NCI-H524 treated with DMSO at 0.1 percent for 48 hours (cell line): ENCODE results near the gene NEURL2.
"Not testable (repeated sequence)": the region's sequence is repeated elsewhere in the genome, so short reads cannot be mapped to it uniquely, and the experiment has no call there.

Experiments
- DNase-seq: peaks from one replicate; lab custom pipeline; 2025; lab: John Stamatoyannopoulos, UW

Gene NEURL2

GRCh38 chr20:45890985-45891983 is at the start of gene NEURL2, which contains the start of gene CTSA:
Gene NEURL2 (minus strand): TSS chr20:45891208. CDS start chr20:45890991, 217 bp downstream.
Gene CTSA (plus strand): TSS chr20:45891335. CDS start chr20:45891569, 234 bp downstream.
- no peak for DNase-seq

GRCh38 chr20:45940469-45940868 is 49.5 kb upstream of the NEURL2 start:
- DNase-seq, result no peak

- no peak for DNase-seq
These were observed 49.0 kb upstream of the NEURL2 start for GRCh38 chr20:45940053-45940452.

- no peak for DNase-seq
These were observed 47.9 kb upstream of the NEURL2 start for GRCh38 chr20:45938727-45939438.

GRCh38 chr20:45937765-45938164 is 46.8 kb upstream of the NEURL2 start:
- no peak for DNase-seq

GRCh38 chr20:45935416-45936046 is 44.5 kb upstream of the NEURL2 start:
- DNase-seq, result no peak

GRCh38 chr20:45934586-45935415 is 43.8 kb upstream of the NEURL2 start, which contains the start of gene PCIF1:
Gene PCIF1 (plus strand): TSS chr20:45934683. CDS start chr20:45939000, 4,317 bp downstream.
- peak; percentile 82 for DNase-seq

GRCh38 chr20:45934046-45934585 is 43.1 kb upstream of the NEURL2 start:
- DNase-seq, result no peak

GRCh38 chr20:45933266-45934045 is 42.4 kb upstream of the NEURL2 start:
- DNase-seq, result peak; percentile 71

GRCh38 chr20:45931680-45932079 is 40.7 kb upstream of the NEURL2 start:
- DNase-seq, result not testable (repeated sequence)

- DNase-seq, result no peak
These were observed 36.3 kb upstream of the NEURL2 start for GRCh38 chr20:45927071-45927878.

GRCh38 chr20:45926731-45927070 is 35.7 kb upstream of the NEURL2 start:
- no peak for DNase-seq

- DNase-seq, result no peak
These were observed 35.0 kb upstream of the NEURL2 start for GRCh38 chr20:45925821-45926506.

- no peak for DNase-seq
These were observed 33.6 kb upstream of the NEURL2 start for GRCh38 chr20:45924391-45925261.

GRCh38 chr20:45921337-45922189 is 30.6 kb upstream of the NEURL2 start:
- DNase-seq, result no peak

GRCh38 chr20:45920462-45921336 is 29.7 kb upstream of the NEURL2 start:
- no peak for DNase-seq
